ENCODE results near the gene PDIK1L.

Gene PDIK1L

GRCh38 chr1:26153966-26154532, 42.4 kb downstream of the PDIK1L start:
- H3K9me3 ChIP-seq (ENCODE audit: control insufficient read depth, low read length) = no peaks in the 10 kb centered on the region
- no peak overlapping the region for H3K27ac ChIP-seq (ENCODE audit: low read length, poor library complexity, severe bottlenecking)
- no peak overlapping the region for H2AK5ac ChIP-seq (ENCODE audit: low read length, severe bottlenecking)
- WGBS = 76% methylated on average over 3 of the region's 5 CpGs
- no peak overlapping the region for H3K4me2 ChIP-seq (ENCODE audit: low read length, poor library complexity, severe bottlenecking)
- H3K9ac ChIP-seq (ENCODE audit: low read length) = no peak overlapping the region
- H3K23ac ChIP-seq (ENCODE audit: low read length in 2 of 2) = no peak overlapping the region
- H3K18ac ChIP-seq (ENCODE audit: low read depth in 1 of 2, low read length in 2 of 2) = no peak overlapping the region
- no peak overlapping the region for H2BK15ac ChIP-seq (ENCODE audit: low read depth, poor library complexity, severe bottlenecking)
- no peak overlapping the region for H2BK12ac ChIP-seq (ENCODE audit: low read length in 2 of 2)
- no peak overlapping the region for H3K14ac ChIP-seq (ENCODE audit: low read length in 2 of 2)
- peaks cover 70 to 83% of the 10 kb centered on the region in 2 experiments for H3K27me3 ChIP-seq (ENCODE audit: control insufficient read depth in 1 of 2, insufficient read depth in 1 of 2, low read length in 2 of 2)
- H3K79me1 ChIP-seq (replicated peaks; ENCODE audit: low read length, poor library complexity, severe bottlenecking) = no peaks in the 10 kb centered on the region
- H2BK120ac ChIP-seq (ENCODE audit: low read depth, low read length) = no peak overlapping the region
- no peak overlapping the region for H4K91ac ChIP-seq (ENCODE audit: low read length)
- H2AFZ ChIP-seq (ENCODE audit: low read depth, low read length) = no peak overlapping the region
- no peak overlapping the region for H3K4me3 ChIP-seq (ENCODE audit: insufficient read depth in 1 of 2, low read depth in 1 of 2, low read length in 2 of 2)
- no peak overlapping the region for H3K4ac ChIP-seq (ENCODE audit: low read depth in 1 of 2, low read length in 2 of 2)
- no peaks in the 10 kb centered on the region for H3K36me3 ChIP-seq (ENCODE audit: control insufficient read depth in 1 of 2, insufficient read depth in 2 of 2, low read depth in 1 of 2, low read length in 2 of 2)
- no peak overlapping the region for H4K8ac ChIP-seq (ENCODE audit: low read length)
- H2BK5ac ChIP-seq (ENCODE audit: low read depth, low read length, poor library complexity, severe bottlenecking) = no peak overlapping the region
- DNase-seq = no peak
- peaks cover 5% of the 10 kb centered on the region for H3K4me1 ChIP-seq (ENCODE audit: control insufficient read depth, insufficient read depth, low read depth, low read length)

GRCh38 chr1:26154750-26155149, 43.1 kb downstream of the PDIK1L start:
- H2BK12ac ChIP-seq (ENCODE audit: low read length in 2 of 2) = no peak overlapping the region
- H3K27ac ChIP-seq (ENCODE audit: low read length, poor library complexity, severe bottlenecking) = no peak overlapping the region
- no peak overlapping the region for H4K8ac ChIP-seq (ENCODE audit: low read length)
- no peak overlapping the region for H3K9ac ChIP-seq (ENCODE audit: low read length)
- H2AK5ac ChIP-seq (ENCODE audit: low read length, severe bottlenecking) = no peak overlapping the region
- H2BK120ac ChIP-seq (ENCODE audit: low read depth, low read length) = no peak overlapping the region
- peaks cover 72 to 84% of the 10 kb centered on the region in 2 experiments for H3K27me3 ChIP-seq (ENCODE audit: control insufficient read depth in 1 of 2, insufficient read depth in 1 of 2, low read length in 2 of 2)
- no peak overlapping the region for H2BK15ac ChIP-seq (ENCODE audit: low read depth, poor library complexity, severe bottlenecking)
- no peak overlapping the region for H3K4me3 ChIP-seq (ENCODE audit: insufficient read depth in 1 of 2, low read depth in 1 of 2, low read length in 2 of 2)
- H3K18ac ChIP-seq (ENCODE audit: low read depth in 1 of 2, low read length in 2 of 2) = no peak overlapping the region
- no peak overlapping the region for H3K23ac ChIP-seq (ENCODE audit: low read length in 2 of 2)
- H3K79me1 ChIP-seq (replicated peaks; ENCODE audit: low read length, poor library complexity, severe bottlenecking) = no peaks in the 10 kb centered on the region
- H3K4me2 ChIP-seq (ENCODE audit: low read length, poor library complexity, severe bottlenecking) = no peak overlapping the region
- peaks cover 5% of the 10 kb centered on the region for H3K4me1 ChIP-seq (ENCODE audit: control insufficient read depth, insufficient read depth, low read depth, low read length)
- H2AFZ ChIP-seq (ENCODE audit: low read depth, low read length) = no peak overlapping the region
- H3K4ac ChIP-seq (ENCODE audit: low read depth in 1 of 2, low read length in 2 of 2) = no peak overlapping the region
- H2BK5ac ChIP-seq (ENCODE audit: low read depth, low read length, poor library complexity, severe bottlenecking) = no peak overlapping the region
- no peak overlapping the region for H4K91ac ChIP-seq (ENCODE audit: low read length)
- H3K9me3 ChIP-seq (ENCODE audit: control insufficient read depth, low read length) = no peaks in the 10 kb centered on the region
- 44% methylated on average over 8 of the region's 9 CpGs for WGBS
- no peak overlapping the region for H3K14ac ChIP-seq (ENCODE audit: low read length in 2 of 2)
- H3K36me3 ChIP-seq (ENCODE audit: control insufficient read depth in 1 of 2, insufficient read depth in 2 of 2, low read depth in 1 of 2, low read length in 2 of 2) = no peaks in the 10 kb centered on the region
- no peak for DNase-seq

GRCh38 chr1:26155370-26156284, 44.0 kb downstream of the PDIK1L start:
- 35% methylated on average over 20 of the region's 21 CpGs for WGBS
- Histone ChIP-seq H2BK15ac (ENCODE audit: low read depth, poor library complexity, severe bottlenecking) (no peak overlapping the region), H2BK5ac (ENCODE audit: low read depth, low read length, poor library complexity, severe bottlenecking) (no peak overlapping the region), H3K18ac (ENCODE audit: low read depth in 1 of 2, low read length in 2 of 2) (peak overlapping the region in 1 of 2 experiments; percentile 5), H3K4ac (ENCODE audit: low read depth in 1 of 2, low read length in 2 of 2) (no peak overlapping the region), H3K27me3 (ENCODE audit: control insufficient read depth in 1 of 2, insufficient read depth in 1 of 2, low read length in 2 of 2) (peaks cover 69 to 81% of the 10 kb centered on the region in 2 experiments), H3K4me2 (ENCODE audit: low read length, poor library complexity, severe bottlenecking) (no peak overlapping the region), H3K9ac (ENCODE audit: low read length) (no peak overlapping the region), H3K27ac (ENCODE audit: low read length, poor library complexity, severe bottlenecking) (no peak overlapping the region), H3K14ac (ENCODE audit: low read length in 2 of 2) (no peak overlapping the region), H3K79me1 (replicated peaks; ENCODE audit: low read length, poor library complexity, severe bottlenecking) (no peaks in the 10 kb centered on the region), H3K9me3 (ENCODE audit: control insufficient read depth, low read length) (no peaks in the 10 kb centered on the region), H2BK120ac (ENCODE audit: low read depth, low read length) (no peak overlapping the region), H2AK5ac (ENCODE audit: low read length, severe bottlenecking) (no peak overlapping the region), H3K36me3 (ENCODE audit: control insufficient read depth in 1 of 2, insufficient read depth in 2 of 2, low read depth in 1 of 2, low read length in 2 of 2) (no peaks in the 10 kb centered on the region), H2AFZ (ENCODE audit: low read depth, low read length) (no peak overlapping the region), H4K91ac (ENCODE audit: low read length) (no peak overlapping the region), H2BK12ac (ENCODE audit: low read length in 2 of 2) (no peak overlapping the region), H3K4me3 (ENCODE audit: insufficient read depth in 1 of 2, low read depth in 1 of 2, low read length in 2 of 2) (no peak overlapping the region), H3K4me1 (ENCODE audit: control insufficient read depth, insufficient read depth, low read depth, low read length) (peaks cover 5% of the 10 kb centered on the region), H4K8ac (ENCODE audit: low read length) (no peak overlapping the region), H3K23ac (ENCODE audit: low read length in 2 of 2) (no peak overlapping the region)
- DNase-seq = no peak

GRCh38 chr1:26156285-26157038, 44.8 kb downstream of the PDIK1L start:
- Histone ChIP-seq H3K4ac (ENCODE audit: low read depth in 1 of 2, low read length in 2 of 2) (no peak overlapping the region), H4K8ac (ENCODE audit: low read length) (peak overlapping the region; percentile 36), H2BK5ac (ENCODE audit: low read depth, low read length, poor library complexity, severe bottlenecking) (no peak overlapping the region), H2BK15ac (ENCODE audit: low read depth, poor library complexity, severe bottlenecking) (peak overlapping the region; percentile 73), H3K79me1 (replicated peaks; ENCODE audit: low read length, poor library complexity, severe bottlenecking) (no peaks in the 10 kb centered on the region), H3K4me2 (ENCODE audit: low read length, poor library complexity, severe bottlenecking) (no peak overlapping the region), H3K18ac (ENCODE audit: low read depth in 1 of 2, low read length in 2 of 2) (peak overlapping the region in 1 of 2 experiments; percentile 5), H3K9me3 (ENCODE audit: control insufficient read depth, low read length) (no peaks in the 10 kb centered on the region), H3K4me1 (ENCODE audit: control insufficient read depth, insufficient read depth, low read depth, low read length) (peaks cover 10% of the 10 kb centered on the region), H3K36me3 (ENCODE audit: control insufficient read depth in 1 of 2, insufficient read depth in 2 of 2, low read depth in 1 of 2, low read length in 2 of 2) (no peaks in the 10 kb centered on the region), H3K27ac (ENCODE audit: low read length, poor library complexity, severe bottlenecking) (no peak overlapping the region), H3K4me3 (ENCODE audit: insufficient read depth in 1 of 2, low read depth in 1 of 2, low read length in 2 of 2) (no peak overlapping the region), H3K9ac (ENCODE audit: low read length) (no peak overlapping the region), H3K27me3 (ENCODE audit: control insufficient read depth in 1 of 2, insufficient read depth in 1 of 2, low read length in 2 of 2) (peaks cover 73 to 82% of the 10 kb centered on the region in 2 experiments), H3K23ac (ENCODE audit: low read length in 2 of 2) (no peak overlapping the region), H2AK5ac (ENCODE audit: low read length, severe bottlenecking) (no peak overlapping the region), H2AFZ (ENCODE audit: low read depth, low read length) (no peak overlapping the region), H4K91ac (ENCODE audit: low read length) (no peak overlapping the region), H3K14ac (ENCODE audit: low read length in 2 of 2) (no peak overlapping the region), H2BK12ac (ENCODE audit: low read length in 2 of 2) (no peak overlapping the region), H2BK120ac (ENCODE audit: low read depth, low read length) (no peak overlapping the region)
- WGBS = 14% methylated on average over 12 of the region's 12 CpGs
- DNase-seq = no peak

All from mesenchymal stem cell (in vitro differentiated cells and primary cell).